SH-SY5Y (cell line): Measurements from ENCODE around the gene PLS3.

Experiments
- GATA2 ChIP-seq: IDR thresholded peaks from 2 replicates; pipeline ENCODE4 v1.6.1; 2011; ENCODE audit warnings: mild to moderate bottlenecking, low read depth, low read length
- GATA3 ChIP-seq: IDR thresholded peaks from 2 replicates; pipeline ENCODE4 v1.6.1; 2011; ENCODE audit warnings: low read depth, mild to moderate bottlenecking, low read length, moderate library complexity

- no peak for TF ChIP-seq GATA2
- TF ChIP-seq GATA3, result no peak
These were observed 118.5 kb downstream of the PLS3 start for GRCh38 chrX:115679460-115679859.
